ENCODE measurements around the gene H6PD.

H6PD gene

DNA sequence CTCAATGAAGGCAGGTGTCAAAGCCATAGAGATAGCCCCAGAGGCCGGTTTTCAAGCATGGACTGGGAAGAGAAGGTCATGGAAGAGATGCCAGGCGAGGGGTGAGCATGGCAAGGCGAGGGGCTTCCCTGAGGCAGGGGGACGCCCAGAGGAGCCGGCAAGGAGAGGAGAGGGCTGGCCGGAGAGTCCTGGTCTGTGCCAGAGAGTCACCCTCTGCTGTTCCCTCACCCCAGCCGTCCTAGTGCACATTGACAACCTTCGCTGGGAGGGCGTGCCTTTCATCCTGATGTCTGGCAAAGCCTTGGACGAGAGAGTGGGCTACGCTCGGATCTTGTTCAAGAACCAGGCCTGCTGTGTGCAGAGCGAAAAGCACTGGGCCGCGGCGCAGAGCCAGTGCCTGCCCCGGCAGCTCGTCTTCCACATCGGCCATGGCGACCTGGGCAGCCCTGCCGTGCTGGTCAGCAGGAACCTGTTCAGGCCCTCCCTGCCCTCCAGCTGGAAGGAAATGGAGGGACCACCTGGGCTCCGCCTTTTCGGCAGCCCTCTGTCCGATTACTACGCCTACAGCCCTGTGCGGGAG is 28.8 kb downstream of the H6PD start:
- TF ChIP-seq SPI1 (IDR thresholded peaks at IDR 0.05; ENCODE audit: low read depth, low read length) (no peak), PAX5 (IDR thresholded peaks at IDR 0.05; ENCODE audit: insufficient read depth, low read length, severe bottlenecking) (no peak), TAF1 (IDR thresholded peaks at IDR 0.05; ENCODE audit: low read depth, low read length) (no peak), POU2F2 (IDR thresholded peaks at IDR 0.05; ENCODE audit: low read depth, low read length) (no peak), POLR2AphosphoS5 (IDR thresholded peaks at IDR 0.05; ENCODE audit: low read depth, low read length) (no peak), POLR2A (IDR thresholded peaks at IDR 0.05; ENCODE audit: low read depth, low read length) (no peak)
- FAIRE-seq: no peak
- DNase-seq (ENCODE audit: insufficient read length, low spot score): no peak

DNA sequence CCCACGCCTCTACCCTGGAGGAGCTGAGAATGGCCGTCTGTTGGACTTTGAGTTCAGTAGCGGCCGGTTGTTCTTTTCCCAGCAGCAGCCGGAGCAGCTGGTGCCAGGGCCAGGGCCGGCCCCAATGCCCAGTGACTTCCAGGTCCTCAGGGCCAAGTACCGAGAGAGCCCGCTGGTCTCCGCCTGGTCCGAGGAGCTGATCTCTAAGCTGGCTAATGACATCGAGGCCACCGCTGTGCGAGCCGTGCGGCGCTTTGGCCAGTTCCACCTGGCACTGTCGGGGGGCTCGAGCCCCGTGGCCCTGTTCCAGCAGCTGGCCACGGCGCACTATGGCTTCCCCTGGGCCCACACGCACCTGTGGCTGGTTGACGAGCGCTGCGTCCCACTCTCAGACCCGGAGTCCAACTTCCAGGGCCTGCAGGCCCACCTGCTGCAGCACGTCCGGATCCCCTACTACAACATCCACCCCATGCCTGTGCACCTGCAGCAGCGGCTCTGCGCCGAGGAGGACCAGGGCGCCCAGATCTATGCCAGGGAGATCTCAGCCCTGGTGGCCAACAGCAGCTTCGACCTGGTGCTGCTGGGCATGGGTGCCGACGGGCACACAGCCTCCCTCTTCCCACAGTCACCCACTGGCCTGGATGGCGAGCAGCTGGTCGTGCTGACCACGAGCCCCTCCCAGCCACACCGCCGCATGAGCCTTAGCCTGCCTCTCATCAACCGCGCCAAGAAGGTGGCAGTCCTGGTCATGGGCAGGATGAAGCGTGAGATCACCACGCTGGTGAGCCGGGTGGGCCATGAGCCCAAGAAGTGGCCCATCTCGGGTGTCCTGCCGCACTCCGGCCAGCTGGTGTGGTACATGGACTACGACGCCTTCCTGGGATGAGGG is 29.7 kb downstream of the H6PD start:
- TF ChIP-seq PAX5 (IDR thresholded peaks at IDR 0.05; ENCODE audit: insufficient read depth, low read length, severe bottlenecking) (no peak), SPI1 (IDR thresholded peaks at IDR 0.05; ENCODE audit: low read depth, low read length) (no peak), TAF1 (IDR thresholded peaks at IDR 0.05; ENCODE audit: low read depth, low read length) (no peak), POLR2AphosphoS5 (IDR thresholded peaks at IDR 0.05; ENCODE audit: low read depth, low read length) (no peak), POU2F2 (IDR thresholded peaks at IDR 0.05; ENCODE audit: low read depth, low read length) (no peak), POLR2A (IDR thresholded peaks at IDR 0.05; ENCODE audit: low read depth, low read length) (no peak)
- DNase-seq (ENCODE audit: insufficient read length, low spot score): no peak
- FAIRE-seq: no peak

DNA sequence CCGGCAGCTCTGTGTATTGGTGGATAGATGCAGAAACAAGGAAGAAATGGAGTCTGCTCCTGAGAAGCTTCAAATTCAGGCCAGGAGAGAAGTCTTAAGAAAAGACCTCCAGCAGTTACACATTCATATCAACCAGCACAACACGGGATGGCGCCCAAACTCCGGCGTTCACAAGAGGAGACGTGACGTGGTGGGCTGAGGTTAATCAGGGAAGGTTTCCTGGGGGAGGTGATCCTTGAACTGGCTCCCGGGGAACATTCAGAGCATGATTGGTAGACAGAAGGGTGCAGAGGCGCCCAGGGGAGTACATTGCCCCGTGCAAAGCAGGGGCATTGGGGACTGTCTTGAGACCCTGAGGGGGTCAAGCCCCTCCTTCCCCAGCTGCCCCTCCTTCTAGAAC is 30.5 kb downstream of the H6PD start:
- FAIRE-seq (no peak), DNase-seq (ENCODE audit: insufficient read length, low spot score) (no peak)
- TF ChIP-seq POU2F2 (IDR thresholded peaks at IDR 0.05; ENCODE audit: low read depth, low read length): no peak
- TF ChIP-seq POLR2AphosphoS5 (IDR thresholded peaks at IDR 0.05; ENCODE audit: low read depth, low read length): no peak

DNA sequence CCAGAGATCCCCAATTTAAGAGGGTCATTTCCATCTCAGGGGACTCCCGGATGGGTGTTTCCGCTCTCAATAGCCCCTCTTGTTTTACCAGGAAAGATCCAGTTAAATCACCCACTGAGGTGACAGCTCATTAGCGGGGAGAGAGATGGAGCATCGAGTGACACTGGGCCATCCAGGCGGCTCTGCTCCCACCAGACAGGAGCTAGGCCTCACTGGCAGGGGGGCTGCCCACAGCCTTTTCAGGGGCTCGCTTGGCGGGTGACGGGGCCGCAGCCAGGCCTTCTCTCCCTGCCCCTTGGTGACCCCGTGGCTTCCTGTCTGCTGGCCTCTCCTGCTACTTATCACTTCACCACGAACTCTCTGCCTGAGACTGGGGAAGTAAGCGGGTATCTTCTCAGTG is 31.4 kb downstream of the H6PD start:
- FAIRE-seq (no peak), DNase-seq (ENCODE audit: insufficient read length, low spot score) (no peak)
- TF ChIP-seq TAF1 (IDR thresholded peaks at IDR 0.05; ENCODE audit: low read depth, low read length) (no peak), POLR2AphosphoS5 (IDR thresholded peaks at IDR 0.05; ENCODE audit: low read depth, low read length) (no peak), PAX5 (IDR thresholded peaks at IDR 0.05; ENCODE audit: insufficient read depth, low read length, severe bottlenecking) (no peak), SPI1 (IDR thresholded peaks at IDR 0.05; ENCODE audit: low read depth, low read length) (no peak), POLR2A (IDR thresholded peaks at IDR 0.05; ENCODE audit: low read depth, low read length) (no peak), POU2F2 (IDR thresholded peaks at IDR 0.05; ENCODE audit: low read depth, low read length) (no peak)

DNA sequence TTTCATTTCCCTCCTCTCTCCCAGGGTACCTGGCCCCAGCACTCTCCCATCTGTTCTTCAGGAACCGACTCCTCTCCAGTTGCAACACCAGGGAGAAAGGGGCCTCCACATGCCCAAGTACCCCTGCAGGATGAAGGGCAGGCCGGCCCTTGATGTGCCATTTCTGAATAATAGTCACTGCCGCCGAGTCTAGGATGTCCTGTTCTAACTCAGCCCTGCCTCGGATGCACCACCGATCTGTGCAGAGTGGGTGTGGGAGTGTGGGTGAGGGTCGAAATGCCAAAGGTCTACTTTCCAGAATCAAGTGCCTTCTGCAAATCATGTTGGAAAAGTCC is 32.7 kb downstream of the H6PD start:
- TF ChIP-seq TAF1 (IDR thresholded peaks at IDR 0.05; ENCODE audit: low read depth, low read length) (no peak), SPI1 (IDR thresholded peaks at IDR 0.05; ENCODE audit: low read depth, low read length) (no peak), POU2F2 (IDR thresholded peaks at IDR 0.05; ENCODE audit: low read depth, low read length) (no peak), POLR2AphosphoS5 (IDR thresholded peaks at IDR 0.05; ENCODE audit: low read depth, low read length) (no peak), POLR2A (IDR thresholded peaks at IDR 0.05; ENCODE audit: low read depth, low read length) (no peak)
- DNase-seq (ENCODE audit: insufficient read length, low spot score) (no peak), FAIRE-seq (no peak)

DNA sequence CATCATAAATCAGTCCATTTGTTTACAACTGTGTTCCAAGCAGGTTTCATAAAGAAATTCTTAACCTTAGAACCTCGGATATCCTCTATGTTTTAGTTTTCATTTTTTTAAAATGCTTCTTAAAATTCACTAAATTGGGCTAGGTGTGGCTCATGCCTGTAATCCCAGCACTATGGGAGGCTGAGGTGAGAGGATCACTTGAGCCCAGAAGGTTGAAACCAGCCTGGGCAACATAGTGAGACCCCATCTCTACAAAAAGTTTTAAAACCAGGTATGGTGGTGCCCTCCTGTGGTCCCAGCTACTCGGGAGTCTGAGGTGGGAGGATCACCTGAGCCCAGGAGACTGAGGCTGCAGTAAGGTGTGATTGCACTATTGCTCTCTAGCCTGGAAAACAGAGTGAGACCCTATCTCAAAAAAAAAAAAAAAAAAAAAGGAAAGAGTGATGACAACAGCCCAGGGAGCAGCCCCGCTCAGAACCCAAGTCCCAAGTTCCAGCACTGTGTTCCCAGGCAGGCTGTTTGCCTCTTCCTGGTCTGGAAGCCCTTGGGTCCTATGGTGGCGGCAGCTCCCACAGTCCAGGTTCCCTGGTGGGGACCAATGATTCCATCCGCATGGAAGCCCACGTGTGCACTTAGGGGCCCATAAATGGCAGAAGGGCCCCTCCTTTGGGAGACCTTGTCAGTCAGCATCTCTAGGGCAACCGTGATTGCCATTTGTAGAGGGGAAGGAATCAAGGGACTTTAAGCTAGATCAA is 33.4 kb downstream of the H6PD start:
- FAIRE-seq (no peak), DNase-seq (ENCODE audit: insufficient read length, low spot score) (no peak)
- no peak for TF ChIP-seq POU2F2 (IDR thresholded peaks at IDR 0.05; ENCODE audit: low read depth, low read length)
- no peak for TF ChIP-seq POLR2AphosphoS5 (IDR thresholded peaks at IDR 0.05; ENCODE audit: low read depth, low read length)
- TF ChIP-seq TAF1 (IDR thresholded peaks at IDR 0.05; ENCODE audit: low read depth, low read length): no peak
- TF ChIP-seq SPI1 (IDR thresholded peaks at IDR 0.05; ENCODE audit: low read depth, low read length): no peak
- no peak for TF ChIP-seq PAX5 (IDR thresholded peaks at IDR 0.05; ENCODE audit: insufficient read depth, low read length, severe bottlenecking)
- no peak for TF ChIP-seq POLR2A (IDR thresholded peaks at IDR 0.05; ENCODE audit: low read depth, low read length)

DNA sequence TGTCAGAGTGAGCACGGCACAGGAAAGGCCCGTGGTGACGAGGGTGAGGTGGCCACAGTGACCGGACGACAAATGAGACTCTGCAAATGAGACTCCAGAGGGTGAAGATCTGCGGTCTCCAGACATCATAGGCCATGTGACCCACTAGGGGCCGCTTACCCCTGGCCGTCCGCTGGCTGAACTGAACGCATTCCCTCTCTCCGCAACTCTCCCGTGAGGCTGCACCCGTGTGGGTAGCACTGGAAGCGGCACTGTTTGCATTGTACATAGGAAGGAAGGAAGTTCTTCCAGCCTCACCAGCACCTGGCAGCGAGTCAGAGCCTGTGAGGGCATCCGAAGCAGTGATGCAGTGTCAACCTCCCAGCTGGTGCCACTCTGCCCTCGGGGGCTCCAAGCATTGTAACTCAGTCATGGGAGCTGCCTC is 34.5 kb downstream of the H6PD start:
- no peak for DNase-seq (ENCODE audit: insufficient read length, low spot score)

DNA sequence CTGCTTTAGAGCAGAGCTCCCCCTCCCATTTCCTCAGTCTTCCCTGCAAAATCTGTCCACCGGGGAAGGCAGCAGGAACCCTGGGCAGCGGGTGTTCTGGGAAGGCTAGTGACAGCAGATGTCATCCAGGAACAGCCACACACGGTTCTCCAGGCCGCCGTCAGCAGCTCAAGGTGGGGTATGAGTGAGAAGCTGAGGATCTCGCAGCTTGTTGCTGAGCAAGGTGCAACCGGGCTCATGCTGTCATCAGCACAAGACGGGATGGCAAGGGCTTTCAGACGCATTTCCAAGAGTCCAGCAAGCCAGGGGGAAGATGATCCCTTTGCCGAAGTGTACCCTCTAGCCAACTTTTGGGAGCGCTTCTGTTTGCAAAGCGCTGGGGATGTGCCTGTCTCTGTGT is 35.1 kb downstream of the H6PD start:
- no peak for DNase-seq (ENCODE audit: insufficient read length, low spot score)
- TF ChIP-seq POU2F2 (IDR thresholded peaks at IDR 0.05; ENCODE audit: low read depth, low read length) (no peak), POLR2A (IDR thresholded peaks at IDR 0.05; ENCODE audit: low read depth, low read length) (no peak), SPI1 (IDR thresholded peaks at IDR 0.05; ENCODE audit: low read depth, low read length) (no peak)
- FAIRE-seq: no peak

More for the DNA sequence above, 34.5 kb downstream of the H6PD start:
- FAIRE-seq: no peak
- no peak for TF ChIP-seq POLR2A (IDR thresholded peaks at IDR 0.05; ENCODE audit: low read depth, low read length)
- TF ChIP-seq TAF1 (IDR thresholded peaks at IDR 0.05; ENCODE audit: low read depth, low read length): no peak
- no peak for TF ChIP-seq POU2F2 (IDR thresholded peaks at IDR 0.05; ENCODE audit: low read depth, low read length)
- TF ChIP-seq POLR2AphosphoS5 (IDR thresholded peaks at IDR 0.05; ENCODE audit: low read depth, low read length): no peak
- TF ChIP-seq SPI1 (IDR thresholded peaks at IDR 0.05; ENCODE audit: low read depth, low read length): no peak
- no peak for TF ChIP-seq PAX5 (IDR thresholded peaks at IDR 0.05; ENCODE audit: insufficient read depth, low read length, severe bottlenecking)

DNA sequence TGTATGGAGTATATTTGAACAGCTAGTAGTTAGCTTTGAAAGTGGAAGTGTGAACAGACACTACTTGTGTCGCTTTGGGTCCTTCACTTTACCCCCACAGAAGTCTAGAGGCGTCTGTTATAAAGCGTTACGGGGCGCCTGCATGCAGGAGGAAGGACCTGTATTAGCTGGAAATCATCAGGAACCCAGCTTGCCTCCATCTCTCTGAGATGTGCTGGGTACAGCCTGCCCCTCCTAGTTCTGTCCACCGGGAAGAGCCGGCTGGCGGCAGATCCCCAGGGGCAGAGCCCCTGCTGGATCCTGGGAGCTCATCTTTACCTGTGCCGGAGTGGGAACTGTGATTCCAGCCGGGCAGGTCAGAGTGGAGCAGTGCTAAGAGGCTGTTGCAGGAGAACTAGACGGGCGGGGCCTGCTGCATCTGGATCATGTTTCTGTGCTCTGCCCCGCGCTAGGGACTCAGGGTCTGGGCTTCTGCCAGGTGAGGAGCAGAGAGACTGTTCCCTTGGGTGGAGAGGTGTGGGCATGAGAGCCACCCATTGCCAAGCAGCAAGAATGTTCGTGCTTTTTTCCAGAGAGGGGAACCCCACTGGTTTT is 35.8 kb downstream of the H6PD start:
- FAIRE-seq (no peak), DNase-seq (ENCODE audit: insufficient read length, low spot score) (no peak)
- TF ChIP-seq TAF1 (IDR thresholded peaks at IDR 0.05; ENCODE audit: low read depth, low read length): no peak
- no peak for TF ChIP-seq PAX5 (IDR thresholded peaks at IDR 0.05; ENCODE audit: insufficient read depth, low read length, severe bottlenecking)
- no peak for TF ChIP-seq POU2F2 (IDR thresholded peaks at IDR 0.05; ENCODE audit: low read depth, low read length)
- no peak for TF ChIP-seq POLR2AphosphoS5 (IDR thresholded peaks at IDR 0.05; ENCODE audit: low read depth, low read length)
- no peak for TF ChIP-seq POLR2A (IDR thresholded peaks at IDR 0.05; ENCODE audit: low read depth, low read length)
- TF ChIP-seq SPI1 (IDR thresholded peaks at IDR 0.05; ENCODE audit: low read depth, low read length): no peak

All from GM12891 (cell line).